ENCODE results near the gene CD3G. TPM values are rescaled to one million over a fixed set of nuclear protein-coding genes. Genes with fewer than 3 reads are reported as not detected.

The CD3G gene
- total RNA-seq, 1 donor from 2014 or later = 2.2 TPM

DNA sequence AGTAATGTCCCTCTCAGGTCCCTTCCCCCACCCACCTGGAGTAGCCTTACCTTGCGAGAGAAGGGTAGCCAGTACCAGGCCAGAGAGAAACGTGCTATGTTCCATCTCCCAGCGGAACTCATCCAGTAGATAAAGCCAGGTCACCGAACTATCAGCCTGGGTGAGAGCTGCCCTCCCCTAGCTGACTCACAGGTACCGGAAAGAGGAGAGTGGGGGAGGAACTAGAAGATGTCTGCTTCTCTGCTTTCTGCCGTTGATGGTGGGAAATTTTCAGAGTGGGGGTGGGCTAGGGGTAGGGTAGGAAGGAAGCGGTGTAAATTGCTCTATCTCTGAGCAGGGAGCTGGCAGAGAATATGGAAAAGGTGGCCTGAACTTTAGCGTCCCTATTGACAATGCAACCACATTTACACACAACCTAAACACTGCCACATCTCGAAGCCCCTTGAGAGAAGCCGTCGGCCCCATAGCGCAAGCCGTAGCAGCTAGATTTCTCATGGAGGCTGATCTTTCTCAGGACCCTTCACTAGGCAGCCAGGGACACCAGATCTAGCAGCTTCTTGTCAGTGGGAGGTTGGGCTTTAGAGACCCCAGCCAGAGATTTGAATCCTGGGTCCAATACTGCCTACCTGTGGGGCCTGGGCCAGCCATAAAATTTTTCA is 1.5 kb upstream of the CD3G start, which contains the start of gene CD3D:
Gene CD3D, minus strand, starts transcription at position 203 of the 659 bp plus-strand sequence. Its CDS starts 98 bp downstream, at position 105.
- Histone ChIP-seq H3K4me3 (no peak within 1 kb of the TSS), H3K4me1 (no peaks in the 10 kb centered on the region), H3K9me3 (no peaks in the 10 kb centered on the region), H3K36me3 (no peaks in the 10 kb centered on the region), H3K27ac (no peak within 1 kb of the TSS), H3K27me3 (no peaks in the 10 kb centered on the region)
- no peak for TF ChIP-seq POLR2A (IDR thresholded peaks at IDR 0.05)
- no peak for TF ChIP-seq POLR2AphosphoS5 (IDR thresholded peaks at IDR 0.05; ENCODE audit: insufficient read depth in 1 of 2, low read depth in 1 of 2)
- TF ChIP-seq, protein P1, sequence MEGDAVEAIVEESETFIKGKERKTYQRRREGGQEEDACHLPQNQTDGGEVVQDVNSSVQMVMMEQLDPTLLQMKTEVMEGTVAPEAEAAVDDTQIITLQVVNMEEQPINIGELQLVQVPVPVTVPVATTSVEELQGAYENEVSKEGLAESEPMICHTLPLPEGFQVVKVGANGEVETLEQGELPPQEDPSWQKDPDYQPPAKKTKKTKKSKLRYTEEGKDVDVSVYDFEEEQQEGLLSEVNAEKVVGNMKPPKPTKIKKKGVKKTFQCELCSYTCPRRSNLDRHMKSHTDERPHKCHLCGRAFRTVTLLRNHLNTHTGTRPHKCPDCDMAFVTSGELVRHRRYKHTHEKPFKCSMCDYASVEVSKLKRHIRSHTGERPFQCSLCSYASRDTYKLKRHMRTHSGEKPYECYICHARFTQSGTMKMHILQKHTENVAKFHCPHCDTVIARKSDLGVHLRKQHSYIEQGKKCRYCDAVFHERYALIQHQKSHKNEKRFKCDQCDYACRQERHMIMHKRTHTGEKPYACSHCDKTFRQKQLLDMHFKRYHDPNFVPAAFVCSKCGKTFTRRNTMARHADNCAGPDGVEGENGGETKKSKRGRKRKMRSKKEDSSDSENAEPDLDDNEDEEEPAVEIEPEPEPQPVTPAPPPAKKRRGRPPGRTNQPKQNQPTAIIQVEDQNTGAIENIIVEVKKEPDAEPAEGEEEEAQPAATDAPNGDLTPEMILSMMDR (IDR thresholded peaks at IDR 0.05) = no peak
- no peak for DNase-seq (ENCODE audit: extremely low spot score in 2 of 2)
- intact Hi-C loops (cut with DNase I) = no loop called here

GRCh38 chr11:118343248-118343647 is 896 bp upstream of the CD3G start:
- no peaks in the 10 kb centered on the region for H3K36me3 ChIP-seq
- intact Hi-C loops (cut with DNase I) = no loop called here
- H3K27me3 ChIP-seq = no peaks in the 10 kb centered on the region
- DNase-seq (ENCODE audit: extremely low spot score in 2 of 2) = no peak
- no peak overlapping the region for H3K4me3 ChIP-seq
- H3K9me3 ChIP-seq = no peaks in the 10 kb centered on the region
- no peaks in the 10 kb centered on the region for H3K4me1 ChIP-seq
- H3K27ac ChIP-seq = no peak overlapping the region
- TF ChIP-seq POLR2AphosphoS5 (IDR thresholded peaks at IDR 0.05; ENCODE audit: insufficient read depth in 1 of 2, low read depth in 1 of 2) (no peak), POLR2A (IDR thresholded peaks at IDR 0.05) (no peak)
- TF ChIP-seq, protein P1 (IDR thresholded peaks at IDR 0.05) = no peak

GRCh38 chr11:118349475-118349874 is 5.3 kb downstream of the CD3G start:
- Histone ChIP-seq H3K27ac (no peak overlapping the region), H3K9me3 (no peaks in the 10 kb centered on the region), H3K4me1 (no peaks in the 10 kb centered on the region), H3K36me3 (no peaks in the 10 kb centered on the region), H3K4me3 (no peak overlapping the region), H3K27me3 (no peaks in the 10 kb centered on the region)
- no peak for DNase-seq (ENCODE audit: extremely low spot score in 2 of 2)
- TF ChIP-seq, protein P1 (IDR thresholded peaks at IDR 0.05) = no peak
- TF ChIP-seq POLR2AphosphoS5 (IDR thresholded peaks at IDR 0.05; ENCODE audit: insufficient read depth in 1 of 2, low read depth in 1 of 2) (no peak), POLR2A (IDR thresholded peaks at IDR 0.05) (no peak)
- intact Hi-C loops (cut with DNase I) = no loop called here

- no peak for DNase-seq (ENCODE audit: extremely low spot score in 2 of 2)
- H3K27ac ChIP-seq = no peak overlapping the region
- intact Hi-C loops (cut with DNase I) = loop anchor here (10.0 kb wide), 2 partner anchors 158 to 208 kb away; no protein-coding TSS in a partner anchor
- H3K36me3 ChIP-seq = no peaks in the 10 kb centered on the region
- H3K9me3 ChIP-seq = no peaks in the 10 kb centered on the region
- H3K27me3 ChIP-seq = no peaks in the 10 kb centered on the region
- H3K4me1 ChIP-seq = no peaks in the 10 kb centered on the region
- no peak overlapping the region for H3K4me3 ChIP-seq
- TF ChIP-seq POLR2AphosphoS5 (IDR thresholded peaks at IDR 0.05; ENCODE audit: insufficient read depth in 1 of 2, low read depth in 1 of 2) (no peak), POLR2A (IDR thresholded peaks at IDR 0.05) (no peak)
- TF ChIP-seq, protein P1 (IDR thresholded peaks at IDR 0.05) = peak in 2 of 3 experiments; percentile 15 to 42
Measured at GRCh38 chr11:118353084-118353710, 9.1 kb downstream of the CD3G start.

GRCh38 chr11:118358071-118358470 is 13.9 kb downstream of the CD3G start:
- no peak overlapping the region for H3K27ac ChIP-seq
- TF ChIP-seq, protein P1 (IDR thresholded peaks at IDR 0.05) = no peak
- no peak for TF ChIP-seq POLR2AphosphoS5 (IDR thresholded peaks at IDR 0.05; ENCODE audit: insufficient read depth in 1 of 2, low read depth in 1 of 2)
- TF ChIP-seq POLR2A (IDR thresholded peaks at IDR 0.05) = no peak
- H3K27me3 ChIP-seq = no peaks in the 10 kb centered on the region
- intact Hi-C loops (cut with DNase I) = loop anchor here (10.0 kb wide), 2 partner anchors 163 to 213 kb away; no protein-coding TSS in a partner anchor
- H3K4me3 ChIP-seq = no peak overlapping the region
- peaks cover 30% of the 10 kb centered on the region for H3K4me1 ChIP-seq
- no peaks in the 10 kb centered on the region for H3K36me3 ChIP-seq
- no peaks in the 10 kb centered on the region for H3K9me3 ChIP-seq
- no peak for DNase-seq (ENCODE audit: extremely low spot score in 2 of 2)

All from vagina (tissue), 2 donors.